Glomerular visceral epithelial cell (primary cell): ENCODE measurements around the gene IL10.

Experiments used
- DNase-seq: peaks from one replicate; pipeline ENCODE4 v3.0.0-alpha.2; 2016; ENCODE audit errors: extremely low spot score

IL10 gene

GRCh38 chr1:206734499-206735142 lies 37.7 kb downstream of the IL10 start:
- DNase-seq: peak; percentile 46

- no peak for DNase-seq
Observed at GRCh38 chr1:206732992-206733391, 39.3 kb downstream of the IL10 start.

- DNase-seq: no peak
Observed at GRCh38 chr1:206732508-206732907, 39.8 kb downstream of the IL10 start.

GRCh38 chr1:206729507-206729906 lies 42.8 kb downstream of the IL10 start:
- DNase-seq: no peak

- no peak for DNase-seq
Observed at GRCh38 chr1:206729050-206729449, 43.2 kb downstream of the IL10 start.

- no peak for DNase-seq
Observed at GRCh38 chr1:206728697-206728987, 43.7 kb downstream of the IL10 start.

GRCh38 chr1:206727981-206728696 lies 44.2 kb downstream of the IL10 start:
- DNase-seq: no peak

- no peak for DNase-seq
Observed at GRCh38 chr1:206725109-206725963, 47.0 kb downstream of the IL10 start.

- DNase-seq: peak; percentile 93
Observed at GRCh38 chr1:206723805-206724472, 48.4 kb downstream of the IL10 start.

- DNase-seq: no peak
Observed at GRCh38 chr1:206723462-206723804, 48.9 kb downstream of the IL10 start.

- DNase-seq: no peak
Observed at GRCh38 chr1:206722751-206723461, 49.4 kb downstream of the IL10 start.

GRCh38 chr1:206721454-206721853 lies 50.8 kb downstream of the IL10 start:
- no peak for DNase-seq

GRCh38 chr1:206719169-206719839 lies 53.0 kb downstream of the IL10 start:
- DNase-seq: no peak

- DNase-seq: no peak
Observed at GRCh38 chr1:206717674-206717989, 54.7 kb downstream of the IL10 start.
